NB4 (cell line): Measurements from ENCODE around the gene STK11IP.

Experiments
- CTCF ChIP-seq: IDR thresholded peaks from one replicate; pipeline ENCODE4 v1.5.1; 2012; ENCODE audit warnings: low read depth, low read length
- MAX ChIP-seq: IDR thresholded peaks from 2 replicates; pipeline ENCODE4 v1.6.1; 2011; ENCODE audit warnings: low read depth, low read length

- no peak for TF ChIP-seq MAX
- TF ChIP-seq CTCF, result no peak
Observed at GRCh38 chr2:219644801-219645480, 47.3 kb downstream of the STK11IP start.
